Measurements from ENCODE around the gene FAM9C. TPM values are rescaled to one million over a fixed set of nuclear protein-coding genes. Genes with fewer than 3 reads are reported as not detected.

The FAM9C gene
- total and polyA plus RNA-seq, 2 donors (not counting 1 experiment from before 2014, with no cell fraction given): not detected

- Mint-ChIP-seq H3K9me3 (ENCODE audit: insufficient read depth) (no peaks in the 10 kb centered on the region), H3K27ac (no peak overlapping the region), H3K4me3 (no peak overlapping the region), H3K27me3 (no peaks in the 10 kb centered on the region), H3K4me1 (peaks cover 21% of the 10 kb centered on the region)
- intact Hi-C loops (cut with micrococcal nuclease): no loop called here
- Histone ChIP-seq H3K79me2 (ENCODE audit: control insufficient read depth, insufficient read depth, low read length) (no peaks in the 10 kb centered on the region), H3K9me3 (ENCODE audit: control extremely low read depth in 1 of 3, control insufficient read depth in 2 of 3, insufficient read depth in 1 of 3, low read length in 2 of 3) (peaks cover 0 to 10% (median 0%) of the 10 kb centered on the region in 3 donors), H3K27ac (ENCODE audit: low read length in 2 of 2) (no peak overlapping the region), H3K27me3 (replicated peaks in 1 of 4; ENCODE audit: control extremely low read depth in 1 of 4, control insufficient read depth in 3 of 4, insufficient read depth in 4 of 4, low read length in 3 of 4) (no peaks in the 10 kb centered on the region), H2AFZ (ENCODE audit: insufficient read depth, low read depth, low read length, poor library complexity, severe bottlenecking) (no peak overlapping the region), H3K9ac (ENCODE audit: low read length) (no peak overlapping the region), H3K4me2 (replicated peaks; ENCODE audit: low read depth, low read length, poor library complexity, severe bottlenecking) (no peak overlapping the region), H4K20me1 (ENCODE audit: control insufficient read depth, insufficient read depth, low read length, poor library complexity, severe bottlenecking) (no peaks in the 10 kb centered on the region), H3K36me3 (replicated peaks in 1 of 2; ENCODE audit: control extremely low read depth in 1 of 2, control insufficient read depth in 1 of 2, extremely low read depth in 1 of 2, insufficient read depth in 2 of 2, low read length in 1 of 2) (no peaks in the 10 kb centered on the region), H3K4me1 (ENCODE audit: control insufficient read depth in 2 of 2, insufficient read depth in 2 of 2, low read length in 2 of 2) (peaks cover 0 to 6% of the 10 kb centered on the region in 2 donors), H3K4me3 (ENCODE audit: control extremely low read depth in 1 of 5, extremely low read depth in 1 of 5, insufficient read depth in 1 of 5, low read depth in 2 of 5, low read length in 4 of 5) (no peak overlapping the region)
- POLR2A ChIA-PET: no interaction called here
- DNase-seq (no peak), ATAC-seq (ENCODE audit: low read depth) (no peak)
- 95% methylated on average over 21 of the region's 25 CpGs for WGBS (ENCODE audit: insufficient coverage)
- CTCF ChIA-PET: no interaction called here
- TF ChIP-seq EZH2 (IDR thresholded peaks at IDR 0.05; ENCODE audit: borderline replicate concordance, insufficient read depth, low read depth, low read length, poor library complexity, severe bottlenecking) (no peak), CTCF (IDR thresholded peaks at IDR 0.05) (no peak)
Measured at GRCh38 chrX:13043938-13044337, 482 bp downstream of the FAM9C start.

GRCh38 chrX:13043138-13043537 is 1.3 kb downstream of the FAM9C start:
- H3K79me2 ChIP-seq (ENCODE audit: control insufficient read depth, insufficient read depth, low read length): no peaks in the 10 kb centered on the region
- Mint-ChIP-seq H3K27ac (no peak overlapping the region), H3K4me3 (no peak overlapping the region), H3K4me1 (peaks cover 23% of the 10 kb centered on the region), H3K27me3 (no peaks in the 10 kb centered on the region), H3K9me3 (ENCODE audit: insufficient read depth) (no peaks in the 10 kb centered on the region)
- no peak overlapping the region for H2AFZ ChIP-seq (ENCODE audit: insufficient read depth, low read depth, low read length, poor library complexity, severe bottlenecking)
- no peak for ATAC-seq (ENCODE audit: low read depth)
- H3K9me3 ChIP-seq (ENCODE audit: control extremely low read depth in 1 of 3, control insufficient read depth in 2 of 3, insufficient read depth in 1 of 3, low read length in 2 of 3): peaks cover 0 to 10% (median 0%) of the 10 kb centered on the region in 3 donors
- ChIA-PET POLR2A (no interaction called here), CTCF (no interaction called here)
- H3K4me3 ChIP-seq (ENCODE audit: control extremely low read depth in 1 of 5, extremely low read depth in 1 of 5, insufficient read depth in 1 of 5, low read depth in 2 of 5, low read length in 4 of 5): no peak overlapping the region
- H3K4me1 ChIP-seq (ENCODE audit: control insufficient read depth in 2 of 2, insufficient read depth in 2 of 2, low read length in 2 of 2): peaks cover 0 to 6% of the 10 kb centered on the region in 2 donors
- H3K27me3 ChIP-seq (replicated peaks in 1 of 4; ENCODE audit: control extremely low read depth in 1 of 4, control insufficient read depth in 3 of 4, insufficient read depth in 4 of 4, low read length in 3 of 4): no peaks in the 10 kb centered on the region
- no peaks in the 10 kb centered on the region for H3K36me3 ChIP-seq (replicated peaks in 1 of 2; ENCODE audit: control extremely low read depth in 1 of 2, control insufficient read depth in 1 of 2, extremely low read depth in 1 of 2, insufficient read depth in 2 of 2, low read length in 1 of 2)
- DNase-seq: no peak
- no peak overlapping the region for H3K4me2 ChIP-seq (replicated peaks; ENCODE audit: low read depth, low read length, poor library complexity, severe bottlenecking)
- intact Hi-C loops (cut with micrococcal nuclease): no loop called here
- no peak overlapping the region for H3K9ac ChIP-seq (ENCODE audit: low read length)
- no peak for TF ChIP-seq EZH2 (IDR thresholded peaks at IDR 0.05; ENCODE audit: borderline replicate concordance, insufficient read depth, low read depth, low read length, poor library complexity, severe bottlenecking)
- TF ChIP-seq CTCF (IDR thresholded peaks at IDR 0.05): no peak
- no peaks in the 10 kb centered on the region for H4K20me1 ChIP-seq (ENCODE audit: control insufficient read depth, insufficient read depth, low read length, poor library complexity, severe bottlenecking)
- WGBS (ENCODE audit: insufficient coverage): 94% methylated on average over 7 of the region's 10 CpGs
- no peak overlapping the region for H3K27ac ChIP-seq (ENCODE audit: low read length in 2 of 2)

All from B cell (primary cell).